Measurements from ENCODE around the gene RTL9. TPM values are rescaled to one million over a fixed set of nuclear protein-coding genes. Genes with fewer than 3 reads are reported as not detected.
"Not testable (repeated sequence)": the region's sequence is repeated elsewhere in the genome, so short reads cannot be mapped to it uniquely, and the experiment has no call there.

Gene RTL9
- total RNA-seq: not detected in 2 replicates

GRCh38 chrX:110358548-110358947 is at the start of gene RTL9:
Gene RTL9, plus strand, starts transcription at chrX:110358848. Its CDS starts 91,770 bp downstream, at chrX:110450618.
- no peak for DNase-seq (ENCODE audit: extremely low read depth, low read depth, low spot score)

GRCh38 chrX:110310000-110310790 is 48.5 kb upstream of the RTL9 start:
- DNase-seq (ENCODE audit: extremely low read depth, low read depth, low spot score): no peak

GRCh38 chrX:110310896-110311295 is 47.8 kb upstream of the RTL9 start:
- no peak for DNase-seq (ENCODE audit: extremely low read depth, low read depth, low spot score)

DNA sequence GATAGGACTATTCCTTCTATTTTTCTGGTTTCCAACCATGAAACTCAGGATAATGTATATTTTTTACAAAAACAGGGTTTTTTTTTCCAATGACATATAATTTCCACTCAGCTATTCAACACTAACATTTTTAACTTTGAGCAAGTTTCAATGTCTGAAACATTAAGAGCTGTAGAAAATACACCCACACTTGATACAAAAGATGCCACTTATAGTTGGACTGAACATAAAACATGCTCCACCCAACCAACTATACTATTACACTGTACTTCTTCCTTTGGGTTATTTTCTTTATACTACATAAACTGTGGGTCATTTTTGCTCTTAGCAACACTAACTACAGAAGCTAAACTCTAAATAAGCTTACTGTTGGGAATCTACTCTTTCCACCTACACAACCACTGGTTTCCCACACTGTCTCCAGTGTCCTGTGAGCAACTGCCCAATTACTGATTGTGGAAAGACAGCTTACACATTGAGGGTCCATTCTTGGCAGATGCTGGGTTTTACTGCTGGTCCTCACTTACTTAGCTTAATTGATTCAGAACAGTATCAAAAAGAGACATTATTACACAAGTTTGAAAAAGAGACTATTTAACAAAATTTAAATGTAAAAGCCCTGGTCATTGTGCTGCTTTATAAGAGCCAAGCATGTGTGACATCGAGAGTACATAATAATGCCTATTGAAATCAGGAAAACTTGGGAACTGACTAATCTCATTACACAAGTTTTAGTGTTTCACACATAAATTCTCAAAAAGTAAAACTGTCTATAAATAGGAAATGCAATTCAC is 47.0 kb upstream of the RTL9 start:
- no peak for DNase-seq (ENCODE audit: extremely low read depth, low read depth, low spot score)

- no peak for DNase-seq (ENCODE audit: extremely low read depth, low read depth, low spot score)
These were observed 43.1 kb upstream of the RTL9 start for GRCh38 chrX:110315551-110315950.

GRCh38 chrX:110316351-110317060 is 42.1 kb upstream of the RTL9 start:
- DNase-seq (ENCODE audit: extremely low read depth, low read depth, low spot score): no peak

DNA sequence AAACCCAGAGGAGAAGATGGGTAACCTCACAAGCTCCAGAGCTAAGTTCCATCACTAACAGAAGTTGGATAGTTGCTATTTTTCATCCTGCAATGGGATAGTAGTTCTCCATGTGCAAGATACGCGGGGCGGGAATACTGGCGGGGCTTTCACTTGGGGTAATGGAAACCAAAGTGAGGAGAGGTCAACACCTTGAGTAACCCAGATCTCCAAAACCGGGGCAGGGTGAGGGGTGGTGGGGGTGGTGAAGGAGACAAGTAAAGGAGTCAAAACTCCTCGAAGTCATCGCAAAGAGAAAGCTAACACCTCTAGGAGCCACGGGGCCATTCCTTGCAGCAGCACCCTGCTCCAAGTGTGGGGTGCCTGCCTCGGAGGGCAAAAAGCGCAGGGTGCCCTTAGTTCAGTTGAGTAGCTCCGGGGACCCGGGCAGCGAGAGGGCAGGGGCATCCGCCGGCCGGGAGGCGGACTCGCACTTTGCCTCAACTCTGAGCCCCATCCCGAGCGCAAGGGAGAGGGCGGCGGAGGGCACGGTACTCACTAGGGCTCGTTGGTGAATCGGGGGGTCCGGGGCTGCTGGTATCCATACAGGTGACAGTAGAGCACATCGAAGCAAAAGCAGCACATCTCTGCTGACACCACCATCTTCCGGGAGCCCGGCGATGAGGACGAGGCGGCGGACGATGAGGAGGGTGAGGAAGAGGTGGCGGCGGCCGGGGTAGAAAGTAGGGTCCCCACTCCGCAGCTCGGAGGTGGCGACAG is 41.4 kb upstream of the RTL9 start:
- DNase-seq (ENCODE audit: extremely low read depth, low read depth, low spot score): no peak

DNA sequence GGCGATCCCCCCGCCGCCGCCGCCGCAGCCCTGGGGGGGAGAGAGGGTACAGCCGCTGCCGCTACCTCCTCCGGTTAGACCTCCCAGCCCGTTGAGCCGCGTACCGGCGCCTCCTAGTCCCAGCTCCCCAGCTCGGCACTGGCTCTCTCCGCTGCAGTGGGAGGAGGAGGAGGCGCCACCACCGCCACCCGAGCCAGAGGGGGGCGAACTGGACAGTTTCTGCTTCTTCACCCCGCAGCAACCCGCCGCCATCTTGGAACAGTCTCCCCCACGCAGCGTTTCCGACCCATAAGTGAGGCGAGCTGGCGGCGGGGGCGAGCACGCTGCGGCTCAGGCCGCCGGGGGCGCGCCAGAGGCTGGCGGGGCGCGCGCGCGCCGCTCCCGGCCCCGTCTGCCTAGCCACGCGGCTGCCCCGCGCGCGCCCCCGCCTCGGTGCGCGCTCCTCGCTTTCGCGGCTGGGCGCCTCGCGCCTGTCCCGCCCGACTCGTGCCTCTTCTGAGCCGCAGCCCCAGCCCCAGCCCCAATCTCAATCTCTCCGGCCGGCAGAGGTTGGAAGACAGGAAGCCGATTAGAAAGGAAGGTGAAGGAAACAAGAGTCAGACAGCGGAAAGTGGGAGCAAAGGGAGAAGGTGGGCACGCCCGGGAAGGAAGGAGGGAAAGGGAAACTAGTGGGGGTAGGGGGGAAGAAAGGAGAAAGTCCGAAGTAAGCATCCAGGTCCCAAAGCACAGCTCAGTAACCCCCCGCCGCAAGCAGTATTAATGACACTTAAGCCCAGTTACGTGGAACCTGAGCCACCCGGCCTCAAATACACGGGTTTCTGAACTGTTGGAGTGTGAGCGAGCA is 40.6 kb upstream of the RTL9 start, which contains the start of gene AMMECR1:
Gene AMMECR1 (minus strand): TSS at position 266 of the 844 bp plus-strand sequence. CDS start 14 bp downstream, at position 252.
- no peak for DNase-seq (ENCODE audit: extremely low read depth, low read depth, low spot score)

DNA sequence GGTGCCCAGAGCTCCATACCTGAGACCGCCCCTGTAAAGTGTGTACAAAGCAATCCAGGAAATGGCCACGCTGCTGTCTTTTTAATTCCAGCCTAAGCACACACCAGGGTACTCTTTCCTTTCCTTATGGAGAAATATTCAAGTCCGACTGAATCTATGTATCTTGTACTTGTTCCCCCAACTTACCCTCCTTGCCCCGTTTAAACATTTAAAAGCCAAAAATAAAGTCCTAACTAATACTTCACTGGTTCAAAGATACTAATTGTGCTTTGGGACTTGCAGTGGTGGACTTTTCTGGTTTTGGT is 40.0 kb upstream of the RTL9 start:
- DNase-seq (ENCODE audit: extremely low read depth, low read depth, low spot score): no peak

GRCh38 chrX:110320381-110320987 is 38.2 kb upstream of the RTL9 start:
- DNase-seq (ENCODE audit: extremely low read depth, low read depth, low spot score): no peak

- DNase-seq (ENCODE audit: extremely low read depth, low read depth, low spot score): no peak
These were observed 37.6 kb upstream of the RTL9 start for GRCh38 chrX:110321081-110321480.

DNA sequence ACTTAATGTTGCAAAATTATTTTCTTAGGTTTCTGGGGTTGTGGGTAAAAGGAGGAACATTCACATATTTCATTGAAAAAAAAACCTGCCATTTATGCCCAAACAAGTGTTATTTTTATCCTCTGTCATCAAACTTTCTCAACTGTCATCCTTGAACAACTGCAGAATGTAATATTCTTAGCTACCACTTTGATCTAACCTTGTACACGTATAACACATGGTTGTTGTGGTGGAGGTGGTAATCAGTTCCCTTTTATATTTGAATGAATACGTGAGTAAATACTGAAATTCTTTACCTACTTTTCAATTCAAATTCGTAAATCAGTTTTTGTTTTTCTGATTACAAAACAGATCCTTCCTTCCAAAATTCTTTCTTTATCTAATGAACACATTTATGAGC is 37.0 kb upstream of the RTL9 start:
- no peak for DNase-seq (ENCODE audit: extremely low read depth, low read depth, low spot score)

- DNase-seq (ENCODE audit: extremely low read depth, low read depth, low spot score): no peak
These were observed 36.0 kb upstream of the RTL9 start for GRCh38 chrX:110322603-110323002.

- DNase-seq (ENCODE audit: extremely low read depth, low read depth, low spot score): no peak
These were observed 31.9 kb upstream of the RTL9 start for GRCh38 chrX:110326712-110327111.

- DNase-seq (ENCODE audit: extremely low read depth, low read depth, low spot score): no peak
These were observed 31.3 kb upstream of the RTL9 start for GRCh38 chrX:110327336-110327735.

- not testable (repeated sequence) for DNase-seq (ENCODE audit: extremely low read depth, low read depth, low spot score)
These were observed 30.0 kb upstream of the RTL9 start for GRCh38 chrX:110328613-110329012.

DNA sequence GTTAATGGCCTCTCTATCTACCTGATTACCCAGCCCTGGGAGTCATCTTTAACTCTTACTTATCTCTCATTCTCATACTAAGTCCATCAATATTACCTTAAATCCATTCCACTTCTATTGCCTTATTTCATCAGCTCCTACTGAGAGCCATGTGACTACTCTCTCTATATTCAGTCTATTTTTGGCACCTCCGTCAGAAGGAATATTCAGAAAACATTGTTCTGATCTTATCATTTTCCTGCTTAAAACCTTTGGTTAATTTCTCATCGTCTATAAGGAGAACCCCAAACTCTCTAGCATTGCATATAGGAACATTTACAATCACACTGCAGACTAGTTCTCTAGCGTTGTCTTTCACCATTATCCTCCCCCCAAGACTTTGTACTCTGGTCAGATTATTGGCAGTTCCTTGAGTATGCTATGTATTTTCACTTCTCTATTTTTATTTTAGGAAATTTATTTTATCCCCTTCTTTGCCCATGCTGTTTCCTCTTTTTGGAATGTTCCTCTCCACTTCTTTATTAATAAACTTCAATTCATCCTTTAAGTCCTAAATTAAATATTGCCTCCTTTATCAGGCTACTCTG is 27.1 kb upstream of the RTL9 start:
- DNase-seq (ENCODE audit: extremely low read depth, low read depth, low spot score): no peak

GRCh38 chrX:110333458-110333857 is 25.2 kb upstream of the RTL9 start:
- not testable (repeated sequence) for DNase-seq (ENCODE audit: extremely low read depth, low read depth, low spot score)

DNA sequence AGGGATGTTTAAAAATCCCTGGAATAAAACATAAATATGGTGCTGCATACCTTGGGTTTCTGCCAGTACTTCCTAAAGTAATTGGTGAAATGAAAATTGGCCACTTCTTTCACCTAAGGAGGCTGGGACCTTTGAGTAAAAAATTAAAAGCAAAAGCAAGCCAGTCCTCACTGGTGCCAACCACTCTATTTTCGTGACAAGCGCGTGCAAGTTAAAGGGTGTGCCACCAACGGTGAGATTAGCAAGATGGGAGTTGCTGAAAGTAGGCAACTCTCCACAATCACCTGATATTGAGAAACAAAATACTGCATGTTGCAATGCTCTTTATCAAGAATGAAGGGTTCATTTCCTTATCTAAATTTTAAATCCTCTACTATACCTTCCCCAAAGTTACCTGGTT is 19.7 kb upstream of the RTL9 start:
- DNase-seq (ENCODE audit: extremely low read depth, low read depth, low spot score): no peak

Data from glomerular endothelial cell (primary cell).